K562 (cell line): ENCODE results near the gene POM121. TPM values are rescaled to one million over a fixed set of nuclear protein-coding genes. Genes with fewer than 3 reads are reported as not detected.

ENCODE experiments used
- ATF7 ChIP-seq: fragments of 450-650 bp; IDR thresholded peaks from 2 replicates; pipeline ENCODE4 v1.7.1; 2014; ENCODE audit warnings: mild to moderate bottlenecking, moderate library complexity
- CGGBP1 ChIP-seq: fragments of 250-450 bp; sonication (Bioruptor Pico); IDR thresholded peaks from 2 replicates; pipeline ENCODE4 v1.9.0; 2021; ENCODE audit warnings: mild to moderate bottlenecking
- CXXC5 ChIP-seq: fragments of 250-450 bp; sonication (Bioruptor Pico); IDR thresholded peaks from 2 replicates; pipeline ENCODE4 v1.8.0; 2022; ENCODE audit warnings: inconsistent platforms, mild to moderate bottlenecking, moderate library complexity
- ETV1 ChIP-seq: fragments of 450-650 bp; conservative IDR thresholded peaks from 2 replicates; pipeline ENCODE4 v1.6.1; 2016; ENCODE audit warnings: missing genetic modification characterization, control low read depth, low read depth, missing compliant biosample characterization
- FOXK1 ChIP-seq: sonication (generic); formaldehyde crosslinking; IDR thresholded peaks from 2 replicates; pipeline ENCODE4 v1.8.0; 2022; ENCODE audit warnings: missing genetic modification reagents, mild to moderate bottlenecking, borderline replicate concordance
- HNRNPK ChIP-seq: fragments of 200-400 bp; formaldehyde crosslinking; IDR thresholded peaks from one replicate; pipeline ENCODE4 v1.6.1; 2018; ENCODE audit warnings: mild to moderate bottlenecking, low read depth, low read length; ENCODE audit not compliant: poor library complexity, severe bottlenecking
- JUND ChIP-seq, 2 experiments: IDR thresholded peaks; 2 replicates in 1 of 2; 3 replicates in 1 of 2; pipeline ENCODE4 v1.6.1; 2011; ENCODE audit warnings: borderline replicate concordance in 2 of 2, low read depth in 2 of 2, low read length in 2 of 2, improper control_type of control experiment in 1 of 2, missing biosample characterization in 1 of 2, missing genetic modification characterization in 1 of 2, missing genetic modification reagents in 1 of 2
- KLF1 ChIP-seq: fragments of 450-650 bp; IDR thresholded peaks from 2 replicates; pipeline ENCODE4 v1.6.1; 2016; ENCODE audit warnings: missing genetic modification characterization, missing compliant biosample characterization
- MAZ ChIP-seq, 2 experiments: fragments of 450-650 bp in 1 of 2; sonication (generic) in 1 of 2; formaldehyde crosslinking; IDR thresholded peaks in 1 of 2; conservative IDR thresholded peaks in 1 of 2; 2 replicates each; pipeline versions ENCODE4 v1.4.0 to v1.5.0; 2020; ENCODE audit warnings: mild to moderate bottlenecking in 1 of 2, missing genetic modification reagents in 1 of 2
- MTA1 ChIP-seq: fragments of 450-650 bp; IDR thresholded peaks from 2 replicates; pipeline ENCODE4 v1.6.1; 2017; ENCODE audit warnings: borderline replicate concordance
- POLR2G ChIP-seq: fragments of 200-400 bp; formaldehyde crosslinking; IDR thresholded peaks from 2 replicates; pipeline ENCODE4 v1.6.1; 2017; ENCODE audit warnings: low read depth, mild to moderate bottlenecking, antibody characterized with exemption, low read length, moderate library complexity
- SAFB2 ChIP-seq: fragments of 200-400 bp; formaldehyde crosslinking; IDR thresholded peaks from 2 replicates; pipeline ENCODE4 v1.6.1; 2018; ENCODE audit warnings: borderline replicate concordance, low read length, low read depth, moderate library complexity; ENCODE audit not compliant: severe bottlenecking
- SOX6 ChIP-seq: fragments of 450-650 bp; IDR thresholded peaks from 2 replicates; pipeline ENCODE4 v1.6.1; 2014; ENCODE audit warnings: mild to moderate bottlenecking
- TEAD4 ChIP-seq, 2 experiments: sonication (generic) in 1 of 2; formaldehyde crosslinking in 1 of 2; IDR thresholded peaks; 2 replicates each; pipeline versions ENCODE4 v1.6.1 to v1.8.0; 2012 to 2022; ENCODE audit warnings: borderline replicate concordance in 1 of 2, inconsistent platforms in 1 of 2, low read length in 1 of 2, mild to moderate bottlenecking in 1 of 2, missing genetic modification reagents in 1 of 2
- ZBTB1 ChIP-seq: sonication (generic); formaldehyde crosslinking; IDR thresholded peaks from 2 replicates; pipeline ENCODE4 v1.8.1; 2023; ENCODE audit warnings: missing genetic modification reagents, low read depth, mild to moderate bottlenecking, borderline replicate concordance
- ZNF133 ChIP-seq: fragments of 250-450 bp; sonication (Bioruptor Pico); IDR thresholded peaks from 2 replicates; pipeline ENCODE4 v1.4.0; 2020; ENCODE audit warnings: mild to moderate bottlenecking
- ZNF384 ChIP-seq: IDR thresholded peaks from 2 replicates; pipeline ENCODE4 v1.6.1; 2012; ENCODE audit warnings: low read depth, low read length, improper control_type of control experiment
- ZNF717 ChIP-seq: fragments of 250-450 bp; sonication (Bioruptor Pico); IDR thresholded peaks from 2 replicates; pipeline ENCODE4 v1.5.0; 2021
- polyA plus RNA-seq, 8 experiments: library from polyadenylated mRNA; depleted of rRNA in 4 of 8; stranded (reverse) in 5 of 8; unstranded in 3 of 8; fragments of >200 nt; fragmentation: Nextera tagmentation in 2 of 8; fragmentation: Illumina TruSeq in 1 of 8; extraction: Ambion mirVana in 2 of 8; extraction: Trizol in 1 of 8; gene quantifications; 2 replicates each; pipeline versions ENCODE4 v1.2.1 to v1.2.3, GENCODE V29; 2011 to 2014; ENCODE audit warnings: inconsistent platforms in 1 of 8, missing spikeins in 1 of 8
- total RNA-seq, 7 experiments: library from RNA; depleted of rRNA in 6 of 7; stranded (reverse); fragments of >200 nt in 6 of 7; fragmentation: Illumina TruSeq in 2 of 7; extraction: Trizol in 2 of 7; gene quantifications; 2 replicates each; pipeline versions ENCODE4 v1.2.1 to v1.2.3, GENCODE V29; 2011 to 2021; ENCODE audit warnings: low replicate concordance in 1 of 7
- TF ChIP-seq, protein P1 (sequence below): sonication (generic); formaldehyde crosslinking; IDR thresholded peaks from 2 replicates; pipeline ENCODE4 v1.8.1; 2023; ENCODE audit warnings: mild to moderate bottlenecking, missing genetic modification reagents, moderate library complexity
- TF ChIP-seq, protein P2 (sequence below): sonication (generic); formaldehyde crosslinking; IDR thresholded peaks from 2 replicates; pipeline ENCODE4 v1.8.1; 2023; ENCODE audit warnings: mild to moderate bottlenecking, missing genetic modification reagents
- TF ChIP-seq, protein P3 (sequence below): fragments of 250-450 bp; sonication (Bioruptor Pico); IDR thresholded peaks from 2 replicates; pipeline ENCODE4 v1.5.0; 2022; ENCODE audit warnings: mild to moderate bottlenecking

POM121 gene
- total and polyA plus RNA-seq, 9 of the 15 experiments (the other 6 are each of a cell fraction or from before 2014, with no cell fraction given): 3.6 to 112 (median 12.5) TPM

DNA sequence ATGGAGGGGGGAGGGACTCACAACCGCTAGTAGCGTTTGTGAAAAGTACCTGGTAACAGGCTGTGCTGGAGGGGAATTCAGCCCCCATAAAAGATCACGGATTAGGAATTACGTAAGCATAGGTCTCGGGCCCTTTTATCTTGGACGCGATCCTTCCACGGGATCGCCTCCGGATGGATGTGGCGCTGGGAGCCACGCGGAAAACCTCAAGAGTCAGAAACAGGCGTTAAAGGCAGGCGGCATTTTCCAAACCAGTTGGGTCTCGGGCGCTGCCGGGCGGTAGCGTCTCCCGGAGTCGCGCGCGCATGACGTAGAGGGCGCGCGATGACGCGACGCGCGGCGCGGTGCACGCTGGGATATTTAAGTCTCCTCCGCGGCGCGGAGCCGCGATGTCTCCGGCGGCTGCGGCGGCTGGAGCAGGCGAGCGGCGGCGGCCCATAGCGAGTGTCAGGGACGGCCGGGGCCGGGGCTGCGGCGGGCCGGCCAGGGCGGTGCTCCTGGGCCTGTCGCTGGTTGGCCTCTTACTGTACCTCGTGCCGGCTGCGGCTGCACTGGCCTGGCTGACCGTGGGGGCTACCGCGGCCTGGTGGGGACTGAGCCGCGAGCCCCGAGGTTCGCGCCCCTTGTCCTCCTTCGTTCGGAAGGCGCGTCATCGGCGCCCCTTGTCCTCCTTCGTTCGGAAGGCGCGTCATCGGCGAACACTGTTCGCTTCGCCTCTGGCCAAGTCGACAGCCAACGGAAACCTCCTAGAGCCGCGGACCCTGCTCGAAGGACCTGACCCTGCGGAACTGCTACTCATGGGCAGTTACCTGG, at the start of gene POM121 (continued):
- TF ChIP-seq, protein P1, sequence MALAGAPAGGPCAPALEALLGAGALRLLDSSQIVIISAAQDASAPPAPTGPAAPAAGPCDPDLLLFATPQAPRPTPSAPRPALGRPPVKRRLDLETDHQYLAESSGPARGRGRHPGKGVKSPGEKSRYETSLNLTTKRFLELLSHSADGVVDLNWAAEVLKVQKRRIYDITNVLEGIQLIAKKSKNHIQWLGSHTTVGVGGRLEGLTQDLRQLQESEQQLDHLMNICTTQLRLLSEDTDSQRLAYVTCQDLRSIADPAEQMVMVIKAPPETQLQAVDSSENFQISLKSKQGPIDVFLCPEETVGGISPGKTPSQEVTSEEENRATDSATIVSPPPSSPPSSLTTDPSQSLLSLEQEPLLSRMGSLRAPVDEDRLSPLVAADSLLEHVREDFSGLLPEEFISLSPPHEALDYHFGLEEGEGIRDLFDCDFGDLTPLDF: peak; percentile 76; the same call in 1 of the 2 replicates
- no peak; the same call in 1 of the 2 replicates for TF ChIP-seq ZNF384
- 0 out of 2 replicates have a peak, but pooled peaks have one; percentile 15 for TF ChIP-seq ETV1 (tag)
- peak; percentile 77 to 91 for TF ChIP-seq MAZ (CRISPR knock-in tag; conservative IDR thresholded peaks at IDR 0.05 in 1 of 2, IDR thresholded peaks at IDR 0.05 in 1 of 2)
- TF ChIP-seq CGGBP1 (CRISPR knock-in tag): peak; percentile 44
- peak; percentile 70 for TF ChIP-seq JUND (IDR thresholded peaks at IDR 0.05; ENCODE audit: borderline replicate concordance, low read depth, low read length)
- TF ChIP-seq JUND (tag; IDR thresholded peaks at IDR 0.05; ENCODE audit: borderline replicate concordance, low read depth, low read length): no peak; the same call in 2 of the 3 replicates
- TF ChIP-seq POLR2G: peak; percentile 96
- TF ChIP-seq ZNF133 (CRISPR knock-in tag): no peak
- no peak for TF ChIP-seq SAFB2
- no peak for TF ChIP-seq ZNF717 (CRISPR knock-in tag)
- TF ChIP-seq ZBTB1 (CRISPR knock-in tag): peak; percentile 46; the same call in 1 of the 2 replicates
- TF ChIP-seq CXXC5 (CRISPR knock-in tag): peak; percentile 94
- TF ChIP-seq HNRNPK: no peak
- TF ChIP-seq, protein P2, sequence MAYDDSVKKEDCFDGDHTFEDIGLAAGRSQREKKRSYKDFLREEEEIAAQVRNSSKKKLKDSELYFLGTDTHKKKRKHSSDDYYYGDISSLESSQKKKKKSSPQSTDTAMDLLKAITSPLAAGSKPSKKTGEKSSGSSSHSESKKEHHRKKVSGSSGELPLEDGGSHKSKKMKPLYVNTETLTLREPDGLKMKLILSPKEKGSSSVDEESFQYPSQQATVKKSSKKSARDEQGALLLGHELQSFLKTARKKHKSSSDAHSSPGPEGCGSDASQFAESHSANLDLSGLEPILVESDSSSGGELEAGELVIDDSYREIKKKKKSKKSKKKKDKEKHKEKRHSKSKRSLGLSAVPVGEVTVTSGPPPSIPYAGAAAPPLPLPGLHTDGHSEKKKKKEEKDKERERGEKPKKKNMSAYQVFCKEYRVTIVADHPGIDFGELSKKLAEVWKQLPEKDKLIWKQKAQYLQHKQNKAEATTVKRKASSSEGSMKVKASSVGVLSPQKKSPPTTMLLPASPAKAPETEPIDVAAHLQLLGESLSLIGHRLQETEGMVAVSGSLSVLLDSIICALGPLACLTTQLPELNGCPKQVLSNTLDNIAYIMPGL (CRISPR knock-in tag): 0 out of 2 replicates have a peak, but pooled peaks have one; percentile 69
- TF ChIP-seq, protein P3, sequence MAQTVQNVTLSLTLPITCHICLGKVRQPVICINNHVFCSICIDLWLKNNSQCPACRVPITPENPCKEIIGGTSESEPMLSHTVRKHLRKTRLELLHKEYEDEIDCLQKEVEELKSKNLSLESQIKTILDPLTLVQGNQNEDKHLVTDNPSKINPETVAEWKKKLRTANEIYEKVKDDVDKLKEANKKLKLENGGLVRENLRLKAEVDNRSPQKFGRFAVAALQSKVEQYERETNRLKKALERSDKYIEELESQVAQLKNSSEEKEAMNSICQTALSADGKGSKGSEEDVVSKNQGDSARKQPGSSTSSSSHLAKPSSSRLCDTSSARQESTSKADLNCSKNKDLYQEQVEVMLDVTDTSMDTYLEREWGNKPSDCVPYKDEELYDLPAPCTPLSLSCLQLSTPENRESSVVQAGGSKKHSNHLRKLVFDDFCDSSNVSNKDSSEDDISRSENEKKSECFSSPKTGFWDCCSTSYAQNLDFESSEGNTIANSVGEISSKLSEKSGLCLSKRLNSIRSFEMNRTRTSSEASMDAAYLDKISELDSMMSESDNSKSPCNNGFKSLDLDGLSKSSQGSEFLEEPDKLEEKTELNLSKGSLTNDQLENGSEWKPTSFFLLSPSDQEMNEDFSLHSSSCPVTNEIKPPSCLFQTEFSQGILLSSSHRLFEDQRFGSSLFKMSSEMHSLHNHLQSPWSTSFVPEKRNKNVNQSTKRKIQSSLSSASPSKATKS (CRISPR knock-in tag): no peak
- TF ChIP-seq TEAD4 (IDR thresholded peaks at IDR 0.05; ENCODE audit: low read length): no peak
- TF ChIP-seq TEAD4 (CRISPR knock-in tag; IDR thresholded peaks at IDR 0.05; ENCODE audit: borderline replicate concordance): no peak
- TF ChIP-seq SOX6: 0 out of 2 replicates have a peak, but pooled peaks have one; percentile 44
- TF ChIP-seq MTA1: peak; percentile 99
- TF ChIP-seq ATF7: peak; percentile 88
- 0 out of 2 replicates have a peak, but pooled peaks have one; percentile 6 for TF ChIP-seq FOXK1 (CRISPR knock-in tag)
- TF ChIP-seq KLF1 (tag): peak; percentile 24; the same call in 1 of the 2 replicates
